ENCODE data around the gene SPAG8.

DNA sequence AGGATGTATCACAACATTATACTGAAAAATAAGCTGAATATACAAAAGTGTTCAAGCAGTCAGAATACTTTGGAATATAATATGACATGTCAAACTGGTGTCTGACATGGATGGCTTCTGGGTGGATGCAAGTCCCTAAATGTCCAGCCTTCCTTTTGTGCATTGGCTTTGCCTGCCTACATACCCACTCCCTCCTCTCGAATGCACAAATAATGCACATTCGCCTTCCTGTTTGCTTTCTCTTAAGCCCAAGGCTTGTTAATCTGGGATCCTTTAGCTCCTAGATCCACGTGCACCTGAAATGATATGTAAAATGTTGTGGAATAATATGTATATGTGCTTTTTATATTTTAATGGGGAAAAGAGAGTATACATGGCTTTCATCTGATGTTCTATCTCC lies 33.6 kb downstream of the SPAG8 start:
- TF ChIP-seq POLR2AphosphoS5 (IDR thresholded peaks at IDR 0.05; ENCODE audit: low read depth, low read length) = no peak
- TF ChIP-seq, protein P1, sequence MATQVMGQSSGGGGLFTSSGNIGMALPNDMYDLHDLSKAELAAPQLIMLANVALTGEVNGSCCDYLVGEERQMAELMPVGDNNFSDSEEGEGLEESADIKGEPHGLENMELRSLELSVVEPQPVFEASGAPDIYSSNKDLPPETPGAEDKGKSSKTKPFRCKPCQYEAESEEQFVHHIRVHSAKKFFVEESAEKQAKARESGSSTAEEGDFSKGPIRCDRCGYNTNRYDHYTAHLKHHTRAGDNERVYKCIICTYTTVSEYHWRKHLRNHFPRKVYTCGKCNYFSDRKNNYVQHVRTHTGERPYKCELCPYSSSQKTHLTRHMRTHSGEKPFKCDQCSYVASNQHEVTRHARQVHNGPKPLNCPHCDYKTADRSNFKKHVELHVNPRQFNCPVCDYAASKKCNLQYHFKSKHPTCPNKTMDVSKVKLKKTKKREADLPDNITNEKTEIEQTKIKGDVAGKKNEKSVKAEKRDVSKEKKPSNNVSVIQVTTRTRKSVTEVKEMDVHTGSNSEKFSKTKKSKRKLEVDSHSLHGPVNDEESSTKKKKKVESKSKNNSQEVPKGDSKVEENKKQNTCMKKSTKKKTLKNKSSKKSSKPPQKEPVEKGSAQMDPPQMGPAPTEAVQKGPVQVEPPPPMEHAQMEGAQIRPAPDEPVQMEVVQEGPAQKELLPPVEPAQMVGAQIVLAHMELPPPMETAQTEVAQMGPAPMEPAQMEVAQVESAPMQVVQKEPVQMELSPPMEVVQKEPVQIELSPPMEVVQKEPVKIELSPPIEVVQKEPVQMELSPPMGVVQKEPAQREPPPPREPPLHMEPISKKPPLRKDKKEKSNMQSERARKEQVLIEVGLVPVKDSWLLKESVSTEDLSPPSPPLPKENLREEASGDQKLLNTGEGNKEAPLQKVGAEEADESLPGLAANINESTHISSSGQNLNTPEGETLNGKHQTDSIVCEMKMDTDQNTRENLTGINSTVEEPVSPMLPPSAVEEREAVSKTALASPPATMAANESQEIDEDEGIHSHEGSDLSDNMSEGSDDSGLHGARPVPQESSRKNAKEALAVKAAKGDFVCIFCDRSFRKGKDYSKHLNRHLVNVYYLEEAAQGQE (IDR thresholded peaks at IDR 0.05; ENCODE audit: insufficient read depth in 1 of 2, low read depth in 2 of 2, low read length in 1 of 2) = no peak
- TF ChIP-seq, protein P2, sequence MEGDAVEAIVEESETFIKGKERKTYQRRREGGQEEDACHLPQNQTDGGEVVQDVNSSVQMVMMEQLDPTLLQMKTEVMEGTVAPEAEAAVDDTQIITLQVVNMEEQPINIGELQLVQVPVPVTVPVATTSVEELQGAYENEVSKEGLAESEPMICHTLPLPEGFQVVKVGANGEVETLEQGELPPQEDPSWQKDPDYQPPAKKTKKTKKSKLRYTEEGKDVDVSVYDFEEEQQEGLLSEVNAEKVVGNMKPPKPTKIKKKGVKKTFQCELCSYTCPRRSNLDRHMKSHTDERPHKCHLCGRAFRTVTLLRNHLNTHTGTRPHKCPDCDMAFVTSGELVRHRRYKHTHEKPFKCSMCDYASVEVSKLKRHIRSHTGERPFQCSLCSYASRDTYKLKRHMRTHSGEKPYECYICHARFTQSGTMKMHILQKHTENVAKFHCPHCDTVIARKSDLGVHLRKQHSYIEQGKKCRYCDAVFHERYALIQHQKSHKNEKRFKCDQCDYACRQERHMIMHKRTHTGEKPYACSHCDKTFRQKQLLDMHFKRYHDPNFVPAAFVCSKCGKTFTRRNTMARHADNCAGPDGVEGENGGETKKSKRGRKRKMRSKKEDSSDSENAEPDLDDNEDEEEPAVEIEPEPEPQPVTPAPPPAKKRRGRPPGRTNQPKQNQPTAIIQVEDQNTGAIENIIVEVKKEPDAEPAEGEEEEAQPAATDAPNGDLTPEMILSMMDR (IDR thresholded peaks at IDR 0.05) = no peak

Measured in Panc1 (cell line).